HEK293 (cell line): ENCODE measurements around the gene ASIP.

Experiments
- GLIS1 ChIP-seq: fragments of 450-650 bp; formaldehyde crosslinking; IDR thresholded peaks from 2 replicates; pipeline ENCODE4 v1.5.1; 2016; ENCODE audit warnings: missing biosample characterization, missing genetic modification characterization
- KLF10 ChIP-seq: fragments of 450-650 bp; IDR thresholded peaks from 2 replicates; pipeline ENCODE4 v1.5.1; 2018; ENCODE audit warnings: missing biosample characterization, mild to moderate bottlenecking, missing genetic modification characterization
- KLF16 ChIP-seq: fragments of 450-650 bp; formaldehyde crosslinking; IDR thresholded peaks from 2 replicates; pipeline ENCODE4 v1.5.1; 2017; ENCODE audit warnings: missing biosample characterization, missing genetic modification characterization
- KLF8 ChIP-seq: fragments of 450-650 bp; formaldehyde crosslinking; IDR thresholded peaks from 2 replicates; pipeline ENCODE4 v1.5.1; 2016; ENCODE audit warnings: missing biosample characterization, missing genetic modification characterization
- OVOL3 ChIP-seq: fragments of 450-650 bp; formaldehyde crosslinking; IDR thresholded peaks from 2 replicates; pipeline ENCODE4 v1.5.1; 2016; ENCODE audit warnings: missing biosample characterization, missing genetic modification characterization
- PBX3 ChIP-seq: sonication (generic); formaldehyde crosslinking; IDR thresholded peaks from 2 replicates; pipeline ENCODE4 v1.8.1; 2022; ENCODE audit warnings: mild to moderate bottlenecking, moderate library complexity, missing genetic modification reagents
- RBAK ChIP-seq: fragments of 450-650 bp; formaldehyde crosslinking; IDR thresholded peaks from 2 replicates; pipeline ENCODE4 v1.5.1; 2016; ENCODE audit warnings: missing biosample characterization, missing genetic modification characterization
- REPIN1 ChIP-seq: fragments of 450-650 bp; formaldehyde crosslinking; IDR thresholded peaks from 2 replicates; pipeline ENCODE4 v1.5.1; 2017; ENCODE audit warnings: missing biosample characterization, missing genetic modification characterization, low read depth
- SCRT1 ChIP-seq: fragments of 450-650 bp; formaldehyde crosslinking; IDR thresholded peaks from 2 replicates; pipeline ENCODE4 v1.5.1; 2016; ENCODE audit warnings: missing biosample characterization, missing genetic modification characterization, borderline replicate concordance
- YY2 ChIP-seq: fragments of 450-650 bp; formaldehyde crosslinking; IDR thresholded peaks from 2 replicates; pipeline ENCODE4 v1.5.1; 2016; ENCODE audit warnings: missing biosample characterization, missing genetic modification characterization
- ZBTB11 ChIP-seq: fragments of 450-650 bp; formaldehyde crosslinking; conservative IDR thresholded peaks from 2 replicates; pipeline ENCODE4 v1.5.1; 2016; ENCODE audit warnings: low read depth, missing biosample characterization, missing genetic modification characterization
- ZBTB26 ChIP-seq: fragments of 450-650 bp; formaldehyde crosslinking; optimal IDR thresholded peaks from 2 replicates; pipeline ENCODE3; 2016; ENCODE audit warnings: missing biosample characterization, mild to moderate bottlenecking, missing genetic modification characterization
- ZFHX2 ChIP-seq: fragments of 450-650 bp; formaldehyde crosslinking; conservative IDR thresholded peaks from 2 replicates; pipeline ENCODE4 v1.5.1; 2016; ENCODE audit warnings: missing biosample characterization, missing genetic modification characterization
- ZNF157 ChIP-seq: fragments of 450-650 bp; formaldehyde crosslinking; IDR thresholded peaks from 2 replicates; pipeline ENCODE4 v1.5.1; 2016; ENCODE audit warnings: missing biosample characterization, missing genetic modification characterization
- ZNF19 ChIP-seq: fragments of 450-650 bp; formaldehyde crosslinking; IDR thresholded peaks from 2 replicates; pipeline ENCODE4; 2016; ENCODE audit warnings: missing biosample characterization, missing genetic modification characterization, low read depth
- ZNF214 ChIP-seq: fragments of 450-650 bp; formaldehyde crosslinking; IDR thresholded peaks from 2 replicates; pipeline ENCODE4 v1.5.1; 2017; ENCODE audit warnings: missing biosample characterization, mild to moderate bottlenecking, missing genetic modification characterization, borderline replicate concordance
- ZNF24 ChIP-seq: fragments of 450-650 bp; formaldehyde crosslinking; IDR thresholded peaks from 2 replicates; pipeline ENCODE4 v1.5.1; 2016; ENCODE audit warnings: missing biosample characterization, missing genetic modification characterization
- ZNF274 ChIP-seq, 2 experiments: fragments of 200-500 bp in 1 of 2; fragments of 450-650 bp in 1 of 2; sonication (Bioruptor generic) in 1 of 2; formaldehyde crosslinking in 1 of 2; IDR thresholded peaks; 2 replicates each; pipeline versions ENCODE4 v1.5.1 to v1.6.1; 2014 to 2016; ENCODE audit warnings: borderline replicate concordance in 1 of 2, inconsistent platforms in 1 of 2, low read length in 1 of 2, missing biosample characterization in 1 of 2, missing genetic modification characterization in 1 of 2
- ZNF362 ChIP-seq: fragments of 450-650 bp; formaldehyde crosslinking; IDR thresholded peaks from 2 replicates; pipeline ENCODE4 v1.5.1; 2016; ENCODE audit warnings: missing biosample characterization, missing genetic modification characterization
- ZNF416 ChIP-seq: fragments of 450-650 bp; formaldehyde crosslinking; IDR thresholded peaks from 2 replicates; pipeline ENCODE4 v1.5.1; 2016; ENCODE audit warnings: missing biosample characterization, missing genetic modification characterization
- ZNF449 ChIP-seq: fragments of 450-650 bp; formaldehyde crosslinking; IDR thresholded peaks from 2 replicates; pipeline ENCODE4 v1.5.1; 2017; ENCODE audit warnings: missing biosample characterization, mild to moderate bottlenecking, missing genetic modification characterization, moderate library complexity
- ZNF530 ChIP-seq: fragments of 450-650 bp; formaldehyde crosslinking; IDR thresholded peaks from 2 replicates; pipeline ENCODE4 v1.5.1; 2016; ENCODE audit warnings: low read depth, missing biosample characterization, missing genetic modification characterization
- ZNF549 ChIP-seq: fragments of 450-650 bp; IDR thresholded peaks from 2 replicates; pipeline ENCODE4 v1.5.1; 2018; ENCODE audit warnings: missing biosample characterization, missing genetic modification characterization, mild to moderate bottlenecking, inconsistent platforms, moderate library complexity
- ZNF571 ChIP-seq: fragments of 450-650 bp; formaldehyde crosslinking; IDR thresholded peaks from 2 replicates; pipeline ENCODE4 v1.5.0; 2017; ENCODE audit warnings: missing biosample characterization, missing genetic modification characterization
- ZNF580 ChIP-seq: fragments of 450-650 bp; formaldehyde crosslinking; IDR thresholded peaks from 2 replicates; pipeline ENCODE4 v1.5.1; 2016; ENCODE audit warnings: missing biosample characterization, missing genetic modification characterization
- ZNF626 ChIP-seq: fragments of 450-650 bp; sonication (Bioruptor Pico); formaldehyde crosslinking; IDR thresholded peaks from 2 replicates; pipeline ENCODE4 v1.5.1; 2018; ENCODE audit warnings: missing biosample characterization, missing genetic modification characterization, inconsistent platforms
- ZNF677 ChIP-seq: fragments of 450-650 bp; IDR thresholded peaks from 2 replicates; pipeline ENCODE4 v1.5.0; 2018; ENCODE audit warnings: missing biosample characterization, mild to moderate bottlenecking, missing genetic modification characterization, moderate library complexity
- ZNF792 ChIP-seq: fragments of 450-650 bp; formaldehyde crosslinking; IDR thresholded peaks from 2 replicates; pipeline ENCODE4 v1.5.1; 2016; ENCODE audit warnings: missing biosample characterization, missing genetic modification characterization
- ZSCAN4 ChIP-seq: fragments of 450-650 bp; formaldehyde crosslinking; IDR thresholded peaks from 2 replicates; pipeline ENCODE4 v1.5.1; 2017; ENCODE audit warnings: missing biosample characterization, missing genetic modification characterization

The ASIP gene

GRCh38 chr20:34302723-34303533, 61.7 kb downstream of the ASIP start, which contains the start of gene AHCY (continued):
- 0 out of 2 replicates have a peak, but pooled peaks have one; percentile 24 for TF ChIP-seq KLF10 (tag by site-specific recombination)
- TF ChIP-seq REPIN1 (tag by site-specific recombination) = no peak
- TF ChIP-seq ZNF19 (tag by site-specific recombination) = no peak
- no peak for TF ChIP-seq ZNF362 (tag by site-specific recombination)
- TF ChIP-seq ZBTB26 = peak; percentile 95
- TF ChIP-seq ZNF580 = no peak
- TF ChIP-seq ZFHX2 = no peak
- peak; percentile 35; the same call in 1 of the 2 replicates for TF ChIP-seq ZNF677 (tag by site-specific recombination)
- no peak for TF ChIP-seq RBAK (tag by site-specific recombination)
- peak; percentile 64 for TF ChIP-seq KLF8 (tag by site-specific recombination)
- TF ChIP-seq GLIS1 (tag by site-specific recombination) = peak; percentile 95
- no peak for TF ChIP-seq SCRT1 (tag by site-specific recombination)
- no peak for TF ChIP-seq OVOL3
- no peak for TF ChIP-seq ZNF214 (tag by site-specific recombination)
- TF ChIP-seq ZNF549 (tag by site-specific recombination) = no peak
- no peak for TF ChIP-seq ZNF274 (IDR thresholded peaks at IDR 0.05; ENCODE audit: low read length)
- no peak for TF ChIP-seq ZNF274 (tag by site-specific recombination; IDR thresholded peaks at IDR 0.05; ENCODE audit: borderline replicate concordance)
- TF ChIP-seq ZNF416 (tag by site-specific recombination) = no peak
- TF ChIP-seq YY2 (tag by site-specific recombination) = peak; percentile 84
- TF ChIP-seq ZNF626 (tag by site-specific recombination) = no peak
- 0 out of 2 replicates have a peak, but pooled peaks have one; percentile 10 for TF ChIP-seq ZSCAN4 (tag by site-specific recombination)
- no peak for TF ChIP-seq ZNF792 (tag by site-specific recombination)
- TF ChIP-seq ZNF530 = no peak
- peak; percentile 80; the same call in 1 of the 2 replicates for TF ChIP-seq PBX3 (CRISPR knock-in tag)
- TF ChIP-seq KLF16 (tag by site-specific recombination) = 0 out of 2 replicates have a peak, but pooled peaks have one; percentile 21
- no peak for TF ChIP-seq ZNF571 (tag by site-specific recombination)
- peak; percentile 39 for TF ChIP-seq ZBTB11
- TF ChIP-seq ZNF157 (tag by site-specific recombination) = no peak
- peak; percentile 52; the same call in 1 of the 2 replicates for TF ChIP-seq ZNF449
- TF ChIP-seq ZNF24 (tag by site-specific recombination) = no peak
